ENCODE results near the gene PLXNA2.

PLXNA2 gene

GRCh38 chr1:208206092-208206698, 38.0 kb downstream of the PLXNA2 start:
- DNase-seq (ENCODE audit: low read depth in 2 of 2), result no peak

GRCh38 chr1:208205216-208206013, 38.8 kb downstream of the PLXNA2 start:
- DNase-seq (ENCODE audit: low read depth in 2 of 2), result no peak

- no peak for DNase-seq (ENCODE audit: low read depth in 2 of 2)
Measured at GRCh38 chr1:208204779-208205178, 39.4 kb downstream of the PLXNA2 start.

GRCh38 chr1:208203848-208204609, 40.2 kb downstream of the PLXNA2 start:
- DNase-seq (ENCODE audit: low read depth in 2 of 2), result no peak

- DNase-seq (ENCODE audit: low read depth in 2 of 2), result no peak
Measured at GRCh38 chr1:208203127-208203847, 40.9 kb downstream of the PLXNA2 start.

- DNase-seq (ENCODE audit: low read depth in 2 of 2), result no peak
Measured at GRCh38 chr1:208202333-208202995, 41.7 kb downstream of the PLXNA2 start.

GRCh38 chr1:208201229-208201628, 43.0 kb downstream of the PLXNA2 start:
- no peak for DNase-seq (ENCODE audit: low read depth in 2 of 2)

- DNase-seq (ENCODE audit: low read depth in 2 of 2), result no peak
Measured at GRCh38 chr1:208200116-208200515, 44.1 kb downstream of the PLXNA2 start.

- DNase-seq (ENCODE audit: low read depth in 2 of 2), result no peak
Measured at GRCh38 chr1:208198236-208198635, 45.9 kb downstream of the PLXNA2 start.

- no peak for DNase-seq (ENCODE audit: low read depth in 2 of 2)
Measured at GRCh38 chr1:208194944-208195343, 49.2 kb downstream of the PLXNA2 start.

GRCh38 chr1:208192995-208193394, 51.2 kb downstream of the PLXNA2 start:
- DNase-seq (ENCODE audit: low read depth in 2 of 2), result no peak

- DNase-seq (ENCODE audit: low read depth in 2 of 2), result no peak
Measured at GRCh38 chr1:208190784-208191183, 53.4 kb downstream of the PLXNA2 start.

GRCh38 chr1:208189716-208190115, 54.5 kb downstream of the PLXNA2 start:
- no peak for DNase-seq (ENCODE audit: low read depth in 2 of 2)

GRCh38 chr1:208189183-208189582, 55.0 kb downstream of the PLXNA2 start:
- no peak for DNase-seq (ENCODE audit: low read depth in 2 of 2)

- DNase-seq (ENCODE audit: low read depth in 2 of 2), result no peak
Measured at GRCh38 chr1:208188607-208189006, 55.6 kb downstream of the PLXNA2 start.

GRCh38 chr1:208187499-208188041, 56.6 kb downstream of the PLXNA2 start:
- DNase-seq (ENCODE audit: low read depth in 2 of 2), result no peak

- DNase-seq (ENCODE audit: low read depth in 2 of 2), result no peak
Measured at GRCh38 chr1:208185801-208186231, 58.4 kb downstream of the PLXNA2 start.

- no peak for DNase-seq (ENCODE audit: low read depth in 2 of 2)
Measured at GRCh38 chr1:208184966-208185654, 59.1 kb downstream of the PLXNA2 start.

GRCh38 chr1:208183977-208184911, 59.9 kb downstream of the PLXNA2 start:
- no peak for DNase-seq (ENCODE audit: low read depth in 2 of 2)

Measured in stimulated activated CD4-positive, alpha-beta T cell treated with anti-CD3 and anti-CD28 coated beads, Interleukin-4, amount 100 ng/mL, for 48 hours (primary cell).